Keratinocyte (primary cell): ENCODE measurements around the gene NTRK1. TPM values are rescaled to one million over a fixed set of nuclear protein-coding genes. Genes with fewer than 3 reads are reported as not detected.

Experiments used
- DNase-seq: peaks from one replicate; pipeline ENCODE4 v3.0.0-alpha.2; 2011; ENCODE audit warnings: low read depth, missing footprints, low spot score
- FAIRE-seq: peaks from 2 replicates; lab custom pipeline; 2011; peaks lifted over from hg19 to GRCh38; lab: Jason Lieb, UNC
- H2AFZ ChIP-seq: 2 replicates; pipeline ENCODE4 v1.6.0; 2012; ENCODE audit warnings: low read length, control low read depth, inconsistent platforms; ENCODE audit not compliant: control insufficient read depth
- H3K27ac ChIP-seq: 2 replicates; pipeline ENCODE4 v1.5.1; 2011; ENCODE audit warnings: low read length; ENCODE audit not compliant: control insufficient read depth, insufficient read depth
- H3K27me3 ChIP-seq: 3 replicates; pipeline ENCODE4 v1.6.0; 2011; ENCODE audit warnings: low read length; ENCODE audit not compliant: control insufficient read depth, insufficient read depth; ENCODE audit errors: extremely low read depth
- H3K36me3 ChIP-seq, 2 experiments: 2 replicates in 1 of 2; 3 replicates in 1 of 2; pipeline ENCODE4 v1.5.1; 2011; ENCODE audit warnings: low read length in 2 of 2, mild to moderate bottlenecking in 1 of 2; ENCODE audit not compliant: control insufficient read depth in 2 of 2, insufficient read depth in 2 of 2; ENCODE audit errors: extremely low read depth in 1 of 2
- H3K4me1 ChIP-seq: 3 replicates; pipeline ENCODE4 v1.5.1; 2011; ENCODE audit warnings: low read length; ENCODE audit not compliant: control insufficient read depth, insufficient read depth; ENCODE audit errors: extremely low read depth
- H3K4me2 ChIP-seq: 3 replicates; pipeline ENCODE4 v1.6.0; 2011; ENCODE audit warnings: low read depth, low read length; ENCODE audit not compliant: control insufficient read depth, insufficient read depth; ENCODE audit errors: extremely low read depth
- H3K4me3 ChIP-seq, 3 experiments: fragments of 200-600 bp in 1 of 3; sonication (generic) in 1 of 3; 2 replicates in 2 of 3; 3 replicates in 1 of 3; pipeline ENCODE4 v1.5.1; 2011 to 2016; ENCODE audit warnings: low read length in 3 of 3, mild to moderate bottlenecking in 3 of 3, control low read depth in 2 of 3, inconsistent platforms in 1 of 3, low read depth in 1 of 3, mixed read lengths in 1 of 3, mixed run types in 1 of 3, moderate library complexity in 1 of 3; ENCODE audit not compliant: control insufficient read depth in 2 of 3, insufficient read depth in 2 of 3; ENCODE audit errors: extremely low read depth in 1 of 3
- H3K79me2 ChIP-seq: 2 replicates; pipeline ENCODE4 v1.6.0; 2012; ENCODE audit warnings: low read length; ENCODE audit not compliant: control insufficient read depth, insufficient read depth
- H3K9ac ChIP-seq: 3 replicates; pipeline ENCODE4 v1.6.0; 2011; ENCODE audit warnings: low read length; ENCODE audit not compliant: control insufficient read depth, insufficient read depth; ENCODE audit errors: extremely low read depth
- H3K9me1 ChIP-seq: 3 replicates; pipeline ENCODE4 v1.6.0; 2011; ENCODE audit warnings: low read length; ENCODE audit not compliant: control insufficient read depth, insufficient read depth; ENCODE audit errors: extremely low read depth
- H3K9me3 ChIP-seq: 2 replicates; pipeline ENCODE4 v1.5.1; 2012; ENCODE audit warnings: low read depth, low read length; ENCODE audit not compliant: control insufficient read depth
- H4K20me1 ChIP-seq: 3 replicates; pipeline ENCODE4 v1.6.0; 2011; ENCODE audit warnings: low read length; ENCODE audit not compliant: control insufficient read depth, insufficient read depth; ENCODE audit errors: extremely low read depth
- CTCF ChIP-seq, 3 experiments: IDR thresholded peaks in 1 of 3; conservative IDR thresholded peaks in 1 of 3; optimal IDR thresholded peaks in 1 of 3; 2 replicates in 2 of 3; 3 replicates in 1 of 3; pipeline versions ENCODE3 to v1.5.1; 2011; ENCODE audit warnings: low read length in 3 of 3, mild to moderate bottlenecking in 3 of 3, moderate library complexity in 2 of 3, control low read depth in 1 of 3, inconsistent platforms in 1 of 3; ENCODE audit not compliant: insufficient read depth in 2 of 3; ENCODE audit errors: extremely low read depth in 1 of 3
- EZH2 ChIP-seq: IDR thresholded peaks from one replicate; pipeline ENCODE4 v1.6.1; 2012; ENCODE audit warnings: inconsistent platforms, mild to moderate bottlenecking, low read length, moderate library complexity
- dilution Hi-C: fragments of 300-500 bp; cut with MboI; formaldehyde crosslinking; loops from one replicate; pipeline ENCODE4 v1.7.0; 2020; ENCODE audit warnings: low sequenced_read_pairs; ENCODE audit not compliant: extremely low pct_ligation_motif_present
- polyA plus RNA-seq, 5 experiments: library from polyadenylated mRNA; depleted of rRNA in 3 of 5; stranded (reverse) in 3 of 5; stranded (forward) in 1 of 5; unstranded in 1 of 5; fragments of >200 nt; gene quantifications; 1 replicate in 1 of 5; 2 replicates in 3 of 5; 3 replicates in 1 of 5; pipeline versions ENCODE4 v1.2.1 to v1.2.3, GENCODE V29; 2011 to 2012; ENCODE audit warnings: missing spikeins in 2 of 5, low read depth in 1 of 5, low replicate concordance in 1 of 5

Gene NTRK1
- polyA plus RNA-seq, 1 donor (not counting 4 experiments of a cell fraction or from before 2014, with no cell fraction given) = 0.03 TPM

DNA sequence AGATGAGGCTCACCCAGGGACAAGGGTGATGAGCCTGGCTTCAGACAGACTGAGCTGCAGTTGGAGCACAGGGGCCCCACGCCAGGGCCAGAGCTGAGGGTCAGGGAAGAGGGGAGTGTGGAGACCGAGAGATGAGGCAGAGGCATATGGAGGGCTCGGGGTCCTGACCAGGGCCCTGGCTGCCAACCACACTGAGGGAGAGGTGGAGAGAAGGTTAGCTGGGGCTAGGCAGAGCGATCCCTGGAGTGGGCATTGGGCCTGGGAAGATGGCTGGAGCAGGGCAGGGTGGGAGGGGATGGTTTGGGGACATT is 40.9 kb downstream of the NTRK1 start:
- no peak overlapping the region for H3K4me2 ChIP-seq
- dilution Hi-C loops = no loop called here
- no peaks in the 10 kb centered on the region for H3K79me2 ChIP-seq
- no peak overlapping the region for H3K9ac ChIP-seq
- no peaks in the 10 kb centered on the region for H3K27me3 ChIP-seq
- H3K27ac ChIP-seq = no peak overlapping the region
- DNase-seq = no peak
- H3K4me1 ChIP-seq = peaks cover 24% of the 10 kb centered on the region
- TF ChIP-seq EZH2 (no peak), CTCF (optimal IDR thresholded peaks at IDR 0.05 in 1 of 3, IDR thresholded peaks at IDR 0.05 in 1 of 3, conservative IDR thresholded peaks at IDR 0.05 in 1 of 3; ENCODE audit: extremely low read depth in 1 of 3, insufficient read depth in 2 of 3, low read length in 3 of 3) (no peak)
- FAIRE-seq = no peak
- H3K9me3 ChIP-seq = no peaks in the 10 kb centered on the region
- H3K4me3 ChIP-seq = no peak overlapping the region
- H3K36me3 ChIP-seq = no peaks in the 10 kb centered on the region
- no peaks in the 10 kb centered on the region for H4K20me1 ChIP-seq
- no peaks in the 10 kb centered on the region for H3K9me1 ChIP-seq
- no peak overlapping the region for H2AFZ ChIP-seq

DNA sequence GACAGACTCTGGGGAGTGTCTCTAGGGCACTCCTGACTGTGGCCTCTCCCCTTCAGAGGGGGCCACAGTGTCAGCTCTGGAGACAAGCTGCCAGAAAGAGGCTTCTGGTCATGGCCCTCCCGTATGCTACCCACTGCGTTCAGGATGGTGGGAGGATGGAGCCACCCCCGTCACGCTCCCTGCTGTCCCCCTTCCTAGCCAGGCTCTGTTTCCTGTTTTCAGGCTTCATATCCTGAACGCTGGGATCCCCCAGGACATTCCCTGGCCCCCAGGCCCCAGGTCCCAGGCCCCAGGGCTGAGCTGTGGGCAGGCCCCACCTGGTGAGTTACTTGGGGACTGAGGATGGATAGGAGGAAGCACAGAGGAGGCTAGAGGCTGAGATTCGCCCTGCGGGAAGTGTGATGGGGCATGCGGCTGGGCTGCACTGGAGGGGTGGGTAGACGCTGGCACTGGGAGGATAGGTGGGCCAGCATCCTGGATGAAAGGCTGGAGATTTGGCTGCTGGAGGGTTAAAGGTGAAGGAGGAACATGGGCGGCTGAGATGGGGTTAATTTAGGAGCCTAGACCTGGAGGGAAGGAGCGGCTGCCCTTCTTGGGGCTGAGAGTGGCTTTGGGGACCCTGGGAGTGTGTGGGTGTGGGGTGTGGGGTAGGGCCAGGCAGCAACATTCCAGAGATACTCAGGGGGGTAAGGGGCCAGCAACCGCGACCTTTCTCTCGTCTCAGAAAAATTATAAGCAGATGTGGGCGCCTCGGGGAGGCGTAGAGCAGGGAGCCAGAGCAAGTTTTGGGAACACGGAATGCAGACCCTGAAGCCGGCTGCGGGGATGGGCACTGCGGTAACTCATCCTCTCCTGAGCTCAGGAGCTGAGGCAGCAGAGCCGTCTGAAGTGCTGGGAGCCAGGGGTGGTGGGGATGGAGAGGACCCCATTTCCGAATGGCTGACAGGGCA is 41.6 kb downstream of the NTRK1 start:
- no peak overlapping the region for H2AFZ ChIP-seq
- TF ChIP-seq EZH2 (no peak), CTCF (optimal IDR thresholded peaks at IDR 0.05 in 1 of 3, IDR thresholded peaks at IDR 0.05 in 1 of 3, conservative IDR thresholded peaks at IDR 0.05 in 1 of 3; ENCODE audit: extremely low read depth in 1 of 3, insufficient read depth in 2 of 3, low read length in 3 of 3) (no peak)
- no peak overlapping the region for H3K4me3 ChIP-seq
- H3K36me3 ChIP-seq = no peaks in the 10 kb centered on the region
- no peak overlapping the region for H3K4me2 ChIP-seq
- no peak overlapping the region for H3K9ac ChIP-seq
- H3K9me3 ChIP-seq = no peaks in the 10 kb centered on the region
- H3K9me1 ChIP-seq = no peaks in the 10 kb centered on the region
- peaks cover 23% of the 10 kb centered on the region for H3K4me1 ChIP-seq
- dilution Hi-C loops = no loop called here
- H3K27me3 ChIP-seq = no peaks in the 10 kb centered on the region
- no peaks in the 10 kb centered on the region for H4K20me1 ChIP-seq
- no peak for FAIRE-seq
- no peak overlapping the region for H3K27ac ChIP-seq
- DNase-seq = no peak
- no peaks in the 10 kb centered on the region for H3K79me2 ChIP-seq
